GM21528 (cell line): ENCODE data around the gene VOPP1.
A peak's percentile ranks its signal among the peaks of the same experiment; 100 is the strongest.

Source experiments
- ATAC-seq: cut with Tn5 transposase; IDR thresholded peaks from one replicate; pipeline ENCODE4 v1.9.1; 2021; ENCODE audit warnings: mild to moderate bottlenecking, moderate library complexity; ENCODE audit not compliant: unreplicated experiment, low FRiP score

The VOPP1 gene

GRCh38 chr7:55557666-55558188, 14.6 kb downstream of the VOPP1 start:
- ATAC-seq = peak; percentile 85

- no peak for ATAC-seq
These were observed 15.8 kb downstream of the VOPP1 start for GRCh38 chr7:55556492-55556891.

GRCh38 chr7:55556031-55556430, 16.3 kb downstream of the VOPP1 start:
- no peak for ATAC-seq

GRCh38 chr7:55555160-55555559, 17.1 kb downstream of the VOPP1 start:
- no peak for ATAC-seq

- ATAC-seq = no peak
These were observed 18.3 kb downstream of the VOPP1 start for GRCh38 chr7:55554038-55554437.

- no peak for ATAC-seq
These were observed 19.3 kb downstream of the VOPP1 start for GRCh38 chr7:55553024-55553345.

GRCh38 chr7:55552320-55553023, 19.8 kb downstream of the VOPP1 start:
- no peak for ATAC-seq

GRCh38 chr7:55550841-55551537, 21.3 kb downstream of the VOPP1 start:
- no peak for ATAC-seq

- ATAC-seq = no peak
These were observed 22.2 kb downstream of the VOPP1 start for GRCh38 chr7:55550010-55550663.

GRCh38 chr7:55549457-55549856, 22.8 kb downstream of the VOPP1 start:
- ATAC-seq = no peak

- peak; percentile 37 for ATAC-seq
These were observed 24.0 kb downstream of the VOPP1 start for GRCh38 chr7:55548295-55548731.

- ATAC-seq = no peak
These were observed 25.5 kb downstream of the VOPP1 start for GRCh38 chr7:55546814-55547213.

- no peak for ATAC-seq
These were observed 26.8 kb downstream of the VOPP1 start for GRCh38 chr7:55545496-55545895.

GRCh38 chr7:55540226-55540858, 32.0 kb downstream of the VOPP1 start:
- ATAC-seq = no peak

- no peak for ATAC-seq
These were observed 32.9 kb downstream of the VOPP1 start for GRCh38 chr7:55539380-55539779.

GRCh38 chr7:55538538-55538937, 33.8 kb downstream of the VOPP1 start:
- ATAC-seq = no peak

GRCh38 chr7:55537458-55537990, 34.8 kb downstream of the VOPP1 start:
- no peak for ATAC-seq

GRCh38 chr7:55536619-55537457, 35.5 kb downstream of the VOPP1 start:
- no peak for ATAC-seq

- no peak for ATAC-seq
These were observed 36.7 kb downstream of the VOPP1 start for GRCh38 chr7:55535617-55536016.
